Esophagus squamous epithelium (tissue), 4 donors: Measurements from ENCODE around the gene RAMP3.

ENCODE experiments used
- POLR2A ChIP-seq, 4 donors: fragments of 450-650 bp; IDR thresholded peaks; one replicate each; pipeline ENCODE4 v1.6.1; 2017; ENCODE audit warnings: antibody characterized with exemption in 4 of 4, mild to moderate bottlenecking in 4 of 4, moderate library complexity in 3 of 4
- TF ChIP-seq, protein P1 (sequence below), 6 experiments: fragments of 450-650 bp in 4 of 6; fragments of 200-600 bp in 2 of 6; sonication (generic) in 2 of 6; IDR thresholded peaks; one replicate each; pipeline ENCODE4 v1.5.1; 2016 to 2019; ENCODE audit warnings: antibody characterized with exemption in 6 of 6, mild to moderate bottlenecking in 4 of 6, moderate library complexity in 4 of 6

DNA sequence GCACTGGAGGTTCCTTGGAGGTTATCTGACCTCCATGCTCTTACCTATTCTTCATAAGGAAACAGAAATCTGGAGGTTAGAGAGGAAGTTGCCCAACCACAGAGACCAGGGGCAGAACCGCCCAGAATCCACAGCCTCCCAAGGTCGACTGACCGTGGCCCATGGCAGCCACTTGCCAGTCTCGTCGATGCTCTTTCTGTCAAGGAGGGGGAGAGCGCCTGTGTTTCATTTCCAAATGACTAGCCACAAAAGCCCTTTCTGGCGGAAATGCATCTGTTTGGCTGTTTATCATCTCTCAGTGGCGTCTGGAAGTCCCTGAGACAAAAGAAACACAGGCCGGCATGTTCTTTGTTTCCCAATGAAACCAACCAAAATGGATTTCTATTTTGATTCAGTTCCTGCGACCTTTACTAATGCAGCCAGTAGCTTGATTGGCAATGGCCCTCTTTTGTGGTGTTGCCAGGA, 2.9 kb downstream of the RAMP3 start:
- TF ChIP-seq, protein P1, sequence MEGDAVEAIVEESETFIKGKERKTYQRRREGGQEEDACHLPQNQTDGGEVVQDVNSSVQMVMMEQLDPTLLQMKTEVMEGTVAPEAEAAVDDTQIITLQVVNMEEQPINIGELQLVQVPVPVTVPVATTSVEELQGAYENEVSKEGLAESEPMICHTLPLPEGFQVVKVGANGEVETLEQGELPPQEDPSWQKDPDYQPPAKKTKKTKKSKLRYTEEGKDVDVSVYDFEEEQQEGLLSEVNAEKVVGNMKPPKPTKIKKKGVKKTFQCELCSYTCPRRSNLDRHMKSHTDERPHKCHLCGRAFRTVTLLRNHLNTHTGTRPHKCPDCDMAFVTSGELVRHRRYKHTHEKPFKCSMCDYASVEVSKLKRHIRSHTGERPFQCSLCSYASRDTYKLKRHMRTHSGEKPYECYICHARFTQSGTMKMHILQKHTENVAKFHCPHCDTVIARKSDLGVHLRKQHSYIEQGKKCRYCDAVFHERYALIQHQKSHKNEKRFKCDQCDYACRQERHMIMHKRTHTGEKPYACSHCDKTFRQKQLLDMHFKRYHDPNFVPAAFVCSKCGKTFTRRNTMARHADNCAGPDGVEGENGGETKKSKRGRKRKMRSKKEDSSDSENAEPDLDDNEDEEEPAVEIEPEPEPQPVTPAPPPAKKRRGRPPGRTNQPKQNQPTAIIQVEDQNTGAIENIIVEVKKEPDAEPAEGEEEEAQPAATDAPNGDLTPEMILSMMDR (IDR thresholded peaks at IDR 0.05) = no peak
- no peak for TF ChIP-seq POLR2A (IDR thresholded peaks at IDR 0.05)
